8988T (cell line): ENCODE results near the gene EXOC4.

Experiments used
- DNase-seq: peaks from one replicate; pipeline ENCODE4 v3.0.0; 2011

EXOC4 gene

GRCh38 chr7:133682364-133683181 is 429.7 kb downstream of the EXOC4 start:
- no peak for DNase-seq

GRCh38 chr7:133683182-133683454 is 430.2 kb downstream of the EXOC4 start:
- no peak for DNase-seq

GRCh38 chr7:133688483-133689239 is 435.8 kb downstream of the EXOC4 start:
- DNase-seq, result no peak

GRCh38 chr7:133690740-133691139 is 437.9 kb downstream of the EXOC4 start:
- DNase-seq, result no peak

- DNase-seq, result no peak
These were observed 439.1 kb downstream of the EXOC4 start for GRCh38 chr7:133691727-133692610.

- no peak for DNase-seq
These were observed 440.4 kb downstream of the EXOC4 start for GRCh38 chr7:133693281-133693680.

- DNase-seq, result no peak
These were observed 443.2 kb downstream of the EXOC4 start for GRCh38 chr7:133696056-133696455.

- DNase-seq, result no peak
These were observed 444.7 kb downstream of the EXOC4 start for GRCh38 chr7:133697585-133697984.

- no peak for DNase-seq
These were observed 445.2 kb downstream of the EXOC4 start for GRCh38 chr7:133698127-133698526.

GRCh38 chr7:133699386-133699785 is 446.5 kb downstream of the EXOC4 start:
- DNase-seq, result no peak

- no peak for DNase-seq
These were observed 449.2 kb downstream of the EXOC4 start for GRCh38 chr7:133702078-133702477.

GRCh38 chr7:133702960-133703359 is 450.1 kb downstream of the EXOC4 start:
- no peak for DNase-seq

- DNase-seq, result no peak
These were observed 450.7 kb downstream of the EXOC4 start for GRCh38 chr7:133703547-133703946.

GRCh38 chr7:133704453-133704852 is 451.6 kb downstream of the EXOC4 start:
- no peak for DNase-seq

GRCh38 chr7:133705596-133705995 is 452.7 kb downstream of the EXOC4 start:
- DNase-seq, result peak; percentile 10

- no peak for DNase-seq
These were observed 453.1 kb downstream of the EXOC4 start for GRCh38 chr7:133706016-133706415.

GRCh38 chr7:133709036-133709880 is 456.4 kb downstream of the EXOC4 start:
- no peak for DNase-seq

- no peak for DNase-seq
These were observed 459.7 kb downstream of the EXOC4 start for GRCh38 chr7:133712544-133712943.

- no peak for DNase-seq
These were observed 461.8 kb downstream of the EXOC4 start for GRCh38 chr7:133714654-133715053.

- no peak for DNase-seq
These were observed 465.3 kb downstream of the EXOC4 start for GRCh38 chr7:133718131-133718530.

- DNase-seq, result no peak
These were observed 470.2 kb downstream of the EXOC4 start for GRCh38 chr7:133723044-133723443.

- DNase-seq, result no peak
These were observed 471.3 kb downstream of the EXOC4 start for GRCh38 chr7:133724148-133724547.

- DNase-seq, result no peak
These were observed 471.8 kb downstream of the EXOC4 start for GRCh38 chr7:133724694-133725093.
